CD4-positive, alpha-beta T cell treated with Interleukin-6 at 100 ng/mL for 8 hours (primary cell): ENCODE measurements around the gene EMC7.
"Not testable (repeated sequence)": the region's sequence is repeated elsewhere in the genome, so short reads cannot be mapped to it uniquely, and the experiment has no call there.

Experiments used
- DNase-seq: peaks from one replicate; pipeline ENCODE4 v3.0.0-alpha.2; 2020; ENCODE audit warnings: mixed read lengths, low spot score

EMC7 gene

DNA sequence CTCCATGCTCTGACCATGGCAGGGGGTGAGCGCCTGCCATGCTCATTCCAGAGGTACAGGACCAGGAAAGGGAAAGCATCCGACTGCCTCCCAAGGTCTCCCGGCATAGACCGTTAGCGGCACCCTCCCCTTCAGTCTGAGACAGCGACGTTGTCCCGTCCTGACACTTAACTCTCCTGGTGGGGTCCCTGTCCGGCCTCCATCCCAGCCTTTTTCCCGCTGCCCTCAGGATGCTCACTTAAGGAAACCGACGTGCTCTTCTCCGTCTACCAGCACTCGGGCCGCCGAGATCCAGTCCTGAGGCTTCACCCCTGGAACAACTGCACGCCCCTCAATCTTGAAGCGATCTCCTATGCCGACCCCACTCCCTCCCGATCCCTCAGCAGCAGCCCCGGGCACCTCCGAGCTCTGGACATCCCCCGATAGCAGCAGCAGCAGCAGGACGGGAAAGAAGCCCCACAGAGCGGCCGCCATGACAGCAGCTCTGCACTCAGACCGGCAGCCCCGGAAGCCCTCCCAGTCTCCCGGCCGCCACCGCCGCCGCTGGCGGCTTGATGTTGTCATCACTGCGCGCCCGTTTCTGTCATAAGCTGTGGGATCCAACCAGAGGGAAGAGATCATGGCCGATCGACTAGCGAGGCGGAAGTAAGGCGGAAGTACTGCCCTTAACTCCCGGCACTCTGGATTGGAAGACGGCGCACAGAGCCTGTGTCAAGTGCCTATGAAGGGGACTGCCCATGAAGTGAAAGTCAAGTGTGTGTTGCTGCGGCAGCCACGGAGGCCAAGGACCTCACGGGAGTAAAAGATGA, at the start of gene EMC7, which contains the start of gene PGBD4:
TSS of gene EMC7 (minus strand) at position 497 of the 809 bp plus-strand sequence. CDS start at position 474, 23 bp downstream.
TSS of gene PGBD4 (plus strand) at position 718 of the 809 bp plus-strand sequence. CDS start 449 bp downstream, outside the sequence.
- DNase-seq: peak; percentile 98

DNA sequence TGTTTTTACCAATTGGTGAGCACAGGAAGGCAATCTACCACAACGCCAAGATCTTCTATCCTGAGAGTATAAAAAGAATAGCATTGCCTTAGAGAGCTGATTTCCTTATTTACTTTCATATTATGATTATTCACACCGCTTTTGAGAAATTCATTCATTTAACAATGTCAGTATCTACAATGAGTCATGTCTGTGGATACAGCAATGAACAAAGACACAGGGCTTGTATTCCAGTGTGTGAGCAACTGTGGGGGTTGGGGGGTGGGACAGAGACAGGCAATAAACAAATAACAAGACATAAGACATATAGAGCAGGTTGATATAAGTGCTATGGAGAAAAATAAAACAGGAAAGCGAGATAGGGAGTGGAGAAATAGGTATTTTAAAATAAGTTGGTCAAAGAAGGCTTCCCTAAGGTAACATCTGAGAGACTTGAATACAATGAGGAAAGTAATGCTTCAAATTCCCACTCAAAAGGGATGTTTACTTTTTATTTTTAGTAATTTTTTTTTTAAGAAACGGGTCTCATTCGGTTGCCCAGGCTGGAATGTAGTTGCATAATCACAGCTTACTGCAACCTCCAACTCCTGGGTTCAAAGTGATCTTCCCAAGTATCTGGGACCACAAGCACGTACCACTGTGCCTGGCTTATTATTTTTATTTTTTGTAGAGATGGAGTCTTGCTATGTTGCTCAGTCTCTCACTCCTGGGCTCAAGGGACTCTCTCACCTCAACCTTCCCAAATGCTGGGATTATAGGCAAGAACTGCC, 45.9 kb upstream of the EMC7 start:
- DNase-seq: no peak

DNA sequence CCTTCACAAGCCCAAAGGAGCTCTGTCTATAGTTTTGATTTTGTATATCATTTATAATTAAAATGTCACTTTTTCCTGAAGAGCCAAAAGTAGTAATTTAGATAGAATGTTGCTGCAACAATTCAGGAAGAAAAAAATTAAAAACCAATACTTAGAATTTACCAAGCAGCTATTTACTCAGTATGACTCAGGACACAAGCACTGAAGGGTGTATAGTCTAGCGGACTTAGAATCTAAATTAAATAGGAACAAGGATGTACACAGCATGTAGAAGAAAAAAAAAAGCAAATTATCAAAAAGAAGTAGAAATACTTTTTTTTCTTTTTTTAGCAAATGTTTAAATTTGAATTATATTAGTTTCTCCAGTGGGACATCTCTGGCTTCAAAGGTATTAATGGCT, 31.8 kb upstream of the EMC7 start:
- no peak for DNase-seq

DNA sequence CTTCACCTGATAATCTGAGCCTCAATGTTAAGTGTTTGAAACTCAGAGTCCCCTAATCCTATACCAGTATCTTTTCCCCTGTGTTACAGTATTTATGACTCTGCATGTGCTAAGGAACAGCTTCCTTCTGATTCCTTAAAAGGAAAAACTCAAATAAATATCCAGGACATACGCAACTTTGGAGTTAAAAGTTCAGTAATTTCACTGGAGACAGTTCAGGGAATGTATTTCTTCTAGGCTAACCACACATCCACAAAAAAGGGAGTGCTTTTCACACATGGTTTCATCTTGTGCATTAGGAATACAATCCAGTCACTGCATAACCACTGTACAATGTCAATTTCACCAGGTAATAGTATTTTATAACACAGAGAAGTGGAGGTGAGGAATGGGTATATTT, 31.2 kb upstream of the EMC7 start:
- no peak for DNase-seq

DNA sequence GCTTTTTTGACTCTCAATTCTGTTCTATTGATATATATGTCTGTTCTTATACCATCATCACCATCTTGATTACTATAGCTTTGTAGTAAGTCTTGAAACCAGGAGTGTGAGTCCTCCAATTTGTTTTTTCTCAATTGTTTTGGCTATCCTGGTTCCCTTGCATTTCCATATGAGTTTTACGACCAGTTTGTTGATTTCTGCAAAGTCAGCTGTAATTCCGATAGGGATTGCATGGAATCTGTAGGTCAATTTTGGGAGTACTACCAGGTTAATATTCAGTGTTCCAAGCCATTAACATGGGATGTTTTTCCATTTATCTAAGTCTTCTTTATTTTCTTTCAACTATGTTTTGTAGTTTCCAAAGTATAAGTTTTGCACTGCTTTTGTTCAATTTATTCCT, 27.2 kb upstream of the EMC7 start:
- DNase-seq: no peak

DNA sequence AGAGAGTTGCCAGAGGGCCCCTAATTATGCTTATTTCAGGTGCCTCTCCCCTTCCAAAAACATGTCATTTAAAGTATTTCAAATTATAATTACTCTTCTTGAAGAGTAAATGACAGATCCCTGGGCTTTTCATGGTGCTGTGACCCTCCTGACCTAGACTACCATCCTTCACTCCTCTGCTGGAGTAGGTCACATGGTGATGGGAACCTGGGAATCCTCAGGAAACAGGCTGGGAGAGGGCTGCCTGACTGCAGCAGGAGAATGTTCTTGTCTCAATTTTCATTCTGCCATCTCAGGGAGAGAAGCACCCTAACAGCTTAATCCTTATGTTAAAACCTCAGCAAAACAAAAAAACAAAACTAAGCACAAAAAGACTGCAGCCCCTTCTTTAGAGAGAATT, 24.9 kb upstream of the EMC7 start:
- no peak for DNase-seq

DNA sequence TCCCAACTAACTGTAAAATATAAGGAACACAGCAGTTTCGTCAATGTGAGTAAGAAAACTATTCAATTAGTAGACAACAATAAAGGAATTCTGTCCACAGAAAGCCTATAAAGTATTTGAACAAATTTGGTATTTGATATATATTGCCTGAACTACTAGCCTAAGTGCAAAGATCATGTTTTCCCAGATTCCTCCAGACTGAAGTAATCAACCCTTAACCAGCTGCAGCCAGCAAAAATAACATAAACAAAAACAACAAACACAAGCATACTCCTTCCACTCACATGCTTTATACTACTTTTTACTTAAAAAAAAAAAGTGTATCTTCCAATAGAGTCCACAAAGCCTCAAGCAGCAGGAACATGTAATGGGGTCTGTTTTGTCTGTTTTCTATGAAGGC, 24.3 kb upstream of the EMC7 start:
- no peak for DNase-seq

DNA sequence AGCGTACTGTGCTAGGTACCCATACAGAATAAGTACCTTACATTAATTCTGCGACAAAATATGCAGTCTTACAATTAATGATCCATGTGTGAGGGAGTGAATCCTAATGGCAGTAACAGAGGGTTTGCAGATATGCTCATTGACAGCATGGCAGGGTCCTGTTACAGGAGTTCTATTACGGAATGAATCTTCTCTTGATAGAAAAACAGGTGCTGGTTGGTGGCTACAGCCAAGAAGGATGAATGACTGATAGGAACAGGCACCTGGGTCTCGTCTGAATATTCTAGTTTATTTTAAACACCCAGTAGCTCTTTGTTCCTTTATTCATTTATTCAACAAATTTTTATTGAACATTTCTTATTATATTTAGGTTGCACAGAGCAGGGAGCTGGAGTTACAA, 23.0 kb upstream of the EMC7 start:
- DNase-seq: no peak

DNA sequence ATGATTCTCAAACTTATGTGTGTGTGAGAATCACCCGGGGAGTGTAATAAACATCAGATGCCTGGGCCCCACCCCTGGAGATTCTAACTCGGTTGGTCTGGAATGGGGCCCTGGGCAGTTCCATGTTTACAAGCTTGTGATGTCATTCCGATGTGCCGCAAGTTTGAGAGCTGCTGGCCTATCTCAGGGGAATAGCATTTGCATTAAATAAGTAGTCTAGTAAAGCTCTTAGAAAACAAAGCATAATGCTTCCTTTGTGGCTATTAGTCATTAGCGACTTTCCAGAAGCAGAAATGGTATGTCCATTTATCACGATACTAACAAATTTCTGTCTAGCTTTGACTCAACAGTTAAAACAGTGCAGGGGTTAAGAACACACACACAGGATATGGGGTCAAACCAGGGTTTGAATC, 21.1 kb upstream of the EMC7 start:
- no peak for DNase-seq

DNA sequence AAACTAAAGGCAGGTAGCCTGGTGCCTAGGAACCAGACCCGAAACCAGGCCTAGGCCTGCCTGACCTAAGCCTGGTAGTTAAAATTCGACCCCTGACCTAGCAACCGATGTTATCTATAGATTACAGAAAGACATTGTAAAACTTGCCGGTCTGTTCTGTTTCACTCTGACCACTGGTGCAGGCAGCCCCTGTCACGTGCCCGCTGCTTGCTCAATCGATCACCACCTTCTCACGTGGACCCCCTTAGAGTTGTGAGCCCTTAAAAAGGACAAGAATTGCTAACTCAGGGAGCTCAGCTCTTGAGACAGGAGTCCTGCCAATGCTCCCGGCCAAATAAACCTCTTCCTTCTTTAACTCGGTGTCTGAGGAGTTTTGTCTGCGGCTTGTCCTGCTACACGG, 20.1 kb upstream of the EMC7 start:
- not testable (repeated sequence) for DNase-seq

DNA sequence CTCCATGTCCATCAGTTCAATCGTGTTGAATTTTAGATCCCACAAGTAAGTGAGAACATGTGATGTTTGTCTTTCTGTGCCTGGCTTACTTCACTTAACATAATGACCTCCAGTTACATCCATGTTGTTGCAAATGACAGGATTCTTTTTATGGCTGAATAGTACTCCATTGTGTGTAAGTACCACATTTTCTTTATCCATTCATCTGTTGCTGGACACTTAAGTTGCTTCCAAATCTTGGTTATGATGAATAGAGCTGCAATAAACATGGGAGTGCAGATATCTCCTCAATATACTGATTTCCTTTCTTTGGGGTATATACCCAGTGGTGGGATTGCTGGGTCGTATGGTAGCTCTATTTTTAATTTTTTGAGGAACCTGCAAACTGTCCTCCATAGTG, 18.8 kb upstream of the EMC7 start:
- DNase-seq: not testable (repeated sequence)

DNA sequence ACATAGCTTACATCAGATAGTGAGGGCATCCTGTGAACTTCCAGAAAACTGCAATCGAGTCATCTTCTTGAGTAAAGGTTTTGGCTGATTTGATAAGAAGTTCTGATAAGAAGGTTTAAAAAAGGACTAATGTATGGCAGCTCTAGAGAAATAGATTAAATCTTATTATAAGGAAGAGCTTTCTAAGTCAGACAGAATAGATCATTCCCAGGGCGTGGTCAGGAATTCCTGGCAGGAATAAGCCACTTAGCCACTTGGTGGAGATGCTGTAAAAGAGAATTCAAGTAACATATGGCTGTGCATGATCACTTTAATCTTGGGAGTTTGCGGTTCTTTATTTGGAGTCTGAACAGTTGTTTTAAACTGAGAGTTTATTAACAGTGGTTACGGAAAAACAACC, 17.6 kb upstream of the EMC7 start:
- DNase-seq: no peak

DNA sequence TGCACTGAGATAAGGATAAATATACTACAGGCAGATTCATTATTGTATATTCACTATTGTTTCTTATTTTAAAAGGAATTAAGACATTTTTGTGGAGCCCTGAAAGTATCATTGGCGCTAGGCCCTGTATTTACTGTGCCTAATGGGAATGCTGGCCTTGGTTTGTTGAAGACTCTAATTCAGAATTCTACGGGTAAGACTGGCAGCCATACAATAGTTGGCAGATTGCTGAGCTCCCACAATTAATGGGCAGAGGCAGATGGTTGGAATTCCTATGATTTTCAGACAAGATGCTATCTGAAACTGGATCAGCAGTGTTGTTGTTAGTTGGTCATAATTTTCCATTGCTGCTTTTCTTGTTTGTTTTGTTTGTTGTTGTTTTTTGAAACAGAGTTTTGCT, 15.0 kb upstream of the EMC7 start:
- DNase-seq: no peak

DNA sequence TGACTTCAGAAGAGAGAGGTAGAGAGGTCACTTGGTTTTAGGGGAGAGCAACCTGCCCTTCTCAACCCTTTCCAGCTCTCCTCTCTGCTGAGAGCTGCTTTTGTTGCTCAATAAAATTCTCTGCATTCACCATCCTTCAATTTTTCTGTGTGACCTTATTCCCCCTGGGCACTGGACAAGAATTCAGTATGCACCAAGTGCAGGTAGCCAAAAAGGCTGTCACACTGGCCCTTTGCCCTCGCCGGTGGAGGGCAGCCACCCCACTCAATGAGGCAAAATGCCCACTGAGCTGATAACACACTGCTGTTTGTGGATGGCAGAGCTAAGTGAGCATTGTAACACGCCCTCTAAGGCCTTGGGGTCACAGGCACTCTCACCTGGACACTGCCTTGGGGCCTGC, 13.1 kb upstream of the EMC7 start:
- DNase-seq: no peak

DNA sequence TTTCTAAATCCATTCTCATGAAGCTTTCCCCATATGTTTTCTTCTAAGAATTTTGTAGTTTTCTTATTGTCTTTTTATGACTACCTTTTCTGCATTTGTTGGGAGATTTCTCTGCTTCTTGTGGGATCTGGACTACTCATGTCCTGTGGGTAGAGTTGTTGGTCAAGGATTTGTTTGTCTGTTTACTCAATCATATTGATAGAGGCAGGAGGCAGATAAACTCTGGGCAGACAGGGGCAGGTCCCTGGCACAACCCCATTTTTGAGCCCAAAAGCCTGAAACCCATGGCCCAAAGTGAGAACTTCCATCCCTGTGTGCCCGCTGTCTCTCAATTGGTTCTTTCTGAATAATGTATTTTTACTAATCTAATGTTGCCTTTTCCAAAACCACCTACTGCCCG, 12.6 kb upstream of the EMC7 start:
- no peak for DNase-seq

DNA sequence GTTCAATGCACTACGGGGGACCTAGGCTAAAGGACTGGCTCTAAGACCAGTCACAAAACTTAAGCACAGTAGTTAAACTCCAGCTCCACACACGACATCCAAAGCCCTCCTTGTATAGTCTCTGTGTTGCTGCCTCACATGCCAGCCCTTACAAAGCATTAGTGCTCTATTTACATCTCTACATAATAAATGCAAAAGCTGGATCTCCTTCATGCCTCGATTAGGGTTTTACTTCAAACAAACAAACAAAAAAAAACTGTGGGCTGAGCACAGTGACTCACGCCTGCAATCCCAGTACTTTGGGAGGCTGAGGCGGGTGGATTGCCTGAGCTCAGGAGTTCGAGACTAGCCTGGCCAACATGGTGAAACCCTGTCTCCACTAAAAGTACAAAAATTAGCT, 9.8 kb upstream of the EMC7 start:
- no peak for DNase-seq

DNA sequence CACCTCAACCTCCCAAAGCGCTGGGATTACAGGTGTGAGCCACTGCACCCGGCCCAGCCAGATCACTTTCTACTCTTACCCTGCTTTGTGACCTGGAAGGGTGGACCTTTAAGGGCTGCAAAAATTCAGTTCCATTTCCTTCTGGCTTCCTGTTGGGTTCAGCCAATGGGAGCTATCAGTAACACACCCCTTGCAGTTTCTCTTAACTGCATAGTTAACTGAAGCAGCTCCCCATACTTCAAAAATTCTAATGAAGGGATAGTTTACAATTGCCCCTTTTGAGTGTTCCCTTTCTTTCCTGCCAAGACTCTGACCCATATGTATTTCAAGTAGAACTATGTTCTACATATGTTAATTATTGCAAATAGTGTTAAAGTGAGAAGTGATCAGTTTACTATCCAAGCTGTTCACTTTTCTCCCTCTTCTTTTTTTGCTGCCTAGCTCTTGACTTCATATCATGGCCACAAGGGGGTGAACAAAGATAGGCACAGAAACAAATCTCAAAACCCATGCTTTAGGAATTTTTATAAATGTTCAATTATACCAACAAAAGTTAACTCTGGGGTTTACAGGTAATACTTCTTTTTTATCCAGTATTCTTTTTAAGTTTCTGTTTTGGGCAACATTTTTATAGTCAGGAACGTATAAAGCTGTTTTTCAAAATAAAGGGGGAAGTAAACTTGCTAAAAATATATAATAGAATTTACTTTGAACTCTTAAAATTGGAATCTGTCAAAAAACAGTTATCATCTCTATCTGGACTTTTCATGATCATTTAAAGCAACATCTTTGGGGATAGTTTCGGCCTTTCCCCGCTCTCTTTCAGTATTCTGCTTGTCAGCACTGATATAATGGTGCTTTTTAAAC, 8.4 kb upstream of the EMC7 start:
- DNase-seq: no peak

DNA sequence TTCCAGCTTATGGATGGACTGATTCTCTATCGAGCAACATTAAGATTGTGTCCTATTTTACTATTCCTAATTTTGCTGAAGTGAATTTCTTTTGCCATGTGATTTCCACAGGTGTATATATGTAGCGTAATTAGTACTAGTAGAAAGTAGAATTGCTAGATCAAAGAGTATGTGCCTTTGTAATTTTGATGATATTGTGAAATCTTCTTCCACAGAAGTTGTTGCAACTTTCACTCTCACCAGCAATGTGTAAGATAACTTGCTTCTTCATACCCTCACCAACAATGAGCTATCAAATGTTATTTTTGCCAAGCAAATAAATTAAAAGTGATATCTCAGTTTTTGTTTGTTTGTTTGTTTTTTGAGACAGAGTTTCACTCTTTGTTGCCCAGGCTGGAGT, 5.7 kb upstream of the EMC7 start:
- DNase-seq: no peak

DNA sequence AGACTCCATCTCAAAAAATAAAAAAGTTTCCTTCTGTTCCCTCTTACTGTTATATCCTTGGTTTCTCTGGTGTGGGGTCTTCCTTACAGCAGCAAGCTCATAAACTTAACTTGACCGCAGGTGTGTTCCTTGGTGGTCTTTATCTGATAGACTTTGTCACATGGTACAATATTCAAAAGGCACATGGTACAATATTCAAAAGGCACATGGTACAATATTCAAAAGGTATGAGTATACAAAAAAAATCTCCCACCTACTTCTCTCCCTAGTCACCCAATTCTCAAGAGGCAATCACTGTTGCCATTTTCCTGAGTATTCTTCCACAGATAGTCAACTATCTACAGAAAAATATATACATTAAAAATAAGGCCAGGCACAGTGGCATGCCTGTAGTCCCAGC, 4.8 kb upstream of the EMC7 start:
- DNase-seq: no peak

DNA sequence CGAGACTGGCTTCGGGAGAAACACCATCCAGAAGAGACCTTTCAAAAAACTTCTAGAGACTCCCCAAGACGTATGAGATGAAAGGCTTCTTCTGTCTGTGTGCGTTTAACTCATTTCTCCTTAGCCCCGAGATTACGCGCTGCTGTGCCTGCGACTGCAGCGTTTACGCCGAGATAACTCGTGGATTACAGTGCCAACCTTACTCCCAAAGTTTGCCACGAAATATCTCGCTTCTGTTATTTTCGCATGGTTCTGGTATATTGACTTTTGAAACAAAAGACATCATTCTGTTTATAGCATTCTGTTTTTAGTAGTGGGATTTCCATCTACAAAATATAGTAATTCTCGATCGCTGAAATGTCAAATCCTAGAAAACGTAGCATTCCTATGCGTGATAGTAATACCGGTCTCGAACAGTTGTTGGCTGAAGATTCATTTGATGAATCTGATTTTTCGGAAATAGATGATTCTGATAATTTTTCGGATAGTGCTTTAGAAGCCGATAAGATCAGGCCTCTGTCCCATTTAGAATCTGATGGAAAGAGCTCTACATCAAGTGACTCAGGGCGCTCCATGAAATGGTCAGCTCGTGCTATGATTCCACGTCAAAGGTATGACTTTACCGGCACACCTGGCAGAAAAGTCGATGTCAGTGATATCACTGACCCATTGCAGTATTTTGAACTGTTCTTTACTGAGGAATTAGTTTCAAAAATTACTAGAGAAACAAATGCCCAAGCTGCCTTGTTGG, 688 bp upstream of the EMC7 start:
- DNase-seq: no peak

DNA sequence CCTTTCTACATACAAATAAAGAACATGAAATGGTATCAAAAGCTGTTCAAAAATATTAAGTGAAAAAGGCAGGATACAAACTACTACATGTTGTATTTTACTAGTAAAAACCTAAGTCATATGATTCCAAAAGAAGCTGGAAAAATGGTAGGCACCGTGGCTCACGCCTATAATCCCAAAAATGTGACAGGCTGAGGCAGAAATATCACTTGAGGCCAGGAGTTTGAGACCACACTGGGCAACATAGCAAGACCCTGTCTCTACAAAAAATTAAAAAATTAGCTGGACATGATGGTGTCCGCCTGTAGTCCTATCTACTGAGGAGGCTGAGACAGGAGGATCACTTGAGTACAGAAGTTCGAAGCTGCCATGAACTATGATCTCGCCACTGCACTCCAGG, 1.7 kb downstream of the EMC7 start:
- DNase-seq: no peak

DNA sequence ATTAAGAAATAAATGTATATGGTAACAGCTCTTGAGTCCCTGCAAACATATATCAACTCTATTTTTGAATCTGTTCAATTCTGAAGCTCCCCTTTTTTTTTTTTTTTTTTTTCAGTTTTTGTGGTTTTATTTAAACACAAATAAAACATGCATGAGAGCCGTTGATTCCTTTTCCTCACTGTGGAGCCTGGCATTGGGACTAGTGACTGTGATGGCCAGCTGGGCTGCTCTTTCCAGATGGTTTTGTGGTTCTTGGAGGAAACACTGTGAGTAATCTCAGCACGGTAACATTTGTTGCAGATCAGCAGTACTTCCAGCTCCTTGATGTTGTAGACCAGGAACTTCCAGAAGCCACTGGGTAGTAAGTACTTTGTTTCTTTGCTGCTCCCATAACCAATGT, 15.9 kb downstream of the EMC7 start:
- DNase-seq: no peak
